ENCODE measurements around the gene ZCCHC4. TPM values are rescaled to one million over a fixed set of nuclear protein-coding genes. Genes with fewer than 3 reads are reported as not detected.

ZCCHC4 gene
- 14.2 TPM for total RNA-seq

GRCh38 chr4:25312496-25313200 is at the start of gene ZCCHC4:
TSS of gene ZCCHC4 (plus strand) at chr4:25312774. CDS start at chr4:25312810, 36 bp downstream.
- DNase-seq (ENCODE audit: low spot score): peak; percentile 93

GRCh38 chr4:25271866-25272265 is 40.7 kb upstream of the ZCCHC4 start:
- DNase-seq (ENCODE audit: low spot score): no peak

- DNase-seq (ENCODE audit: low spot score): no peak
Measured at GRCh38 chr4:25280210-25280609, 32.4 kb upstream of the ZCCHC4 start.

- DNase-seq (ENCODE audit: low spot score): no peak
Measured at GRCh38 chr4:25283948-25284347, 28.6 kb upstream of the ZCCHC4 start.

DNA sequence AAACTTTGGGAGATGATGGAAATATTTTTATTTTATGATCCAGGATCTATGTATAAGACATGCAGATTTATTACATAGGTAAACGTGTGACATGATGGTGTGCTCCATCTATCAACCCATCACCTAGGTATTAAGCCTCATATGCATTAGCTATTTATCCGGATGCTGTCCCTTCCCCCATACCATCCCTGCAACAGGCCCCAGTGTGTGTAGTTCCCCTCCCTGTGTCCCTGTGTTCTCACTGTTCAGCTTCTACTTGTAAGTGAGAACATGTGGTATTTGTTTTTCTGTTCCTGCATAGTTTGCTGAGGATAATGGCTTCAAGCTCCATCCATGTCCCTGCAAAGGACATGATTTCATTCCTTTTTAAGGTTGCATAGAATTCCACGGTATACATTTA is 28.1 kb upstream of the ZCCHC4 start:
- DNase-seq (ENCODE audit: low spot score): no peak

DNA sequence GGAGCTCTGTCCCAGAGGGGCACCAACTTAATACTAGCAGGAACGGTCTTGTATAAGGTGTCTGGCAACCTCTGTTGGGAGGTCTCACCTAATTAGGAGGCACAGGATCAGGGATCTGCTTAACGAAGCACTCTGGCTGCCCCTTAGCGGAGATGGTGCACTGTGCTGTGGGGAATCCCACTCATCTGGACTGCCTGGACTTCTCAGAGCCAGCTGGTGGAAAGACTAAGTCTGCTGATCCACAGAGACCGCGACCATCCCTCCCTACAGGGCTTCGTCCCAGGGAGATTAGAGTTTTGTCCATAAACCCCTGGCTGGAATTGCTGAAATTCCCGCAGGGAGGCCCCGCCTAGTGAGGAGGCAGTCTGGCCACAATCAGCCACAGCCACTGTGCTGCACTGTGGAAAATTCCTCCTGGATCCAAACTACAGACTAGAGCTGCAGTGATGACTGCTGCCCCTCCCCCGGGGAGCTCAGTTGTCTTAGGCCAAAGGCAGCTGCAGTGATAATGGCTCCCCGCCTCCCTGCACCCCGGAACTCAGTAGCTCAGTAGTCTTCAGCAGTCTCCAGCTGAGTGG is 22.0 kb upstream of the ZCCHC4 start:
- DNase-seq (ENCODE audit: low spot score): no peak

- DNase-seq (ENCODE audit: low spot score): no peak
Measured at GRCh38 chr4:25291158-25291733, 21.3 kb upstream of the ZCCHC4 start.

- no peak for DNase-seq (ENCODE audit: low spot score)
Measured at GRCh38 chr4:25297528-25298242, 14.9 kb upstream of the ZCCHC4 start.

GRCh38 chr4:25299476-25300203 is 12.9 kb upstream of the ZCCHC4 start:
- peak; percentile 55 for DNase-seq (ENCODE audit: low spot score)

GRCh38 chr4:25301471-25301870 is 11.1 kb upstream of the ZCCHC4 start:
- DNase-seq (ENCODE audit: low spot score): no peak

- DNase-seq (ENCODE audit: low spot score): no peak
Measured at GRCh38 chr4:25302626-25303025, 9.9 kb upstream of the ZCCHC4 start.

DNA sequence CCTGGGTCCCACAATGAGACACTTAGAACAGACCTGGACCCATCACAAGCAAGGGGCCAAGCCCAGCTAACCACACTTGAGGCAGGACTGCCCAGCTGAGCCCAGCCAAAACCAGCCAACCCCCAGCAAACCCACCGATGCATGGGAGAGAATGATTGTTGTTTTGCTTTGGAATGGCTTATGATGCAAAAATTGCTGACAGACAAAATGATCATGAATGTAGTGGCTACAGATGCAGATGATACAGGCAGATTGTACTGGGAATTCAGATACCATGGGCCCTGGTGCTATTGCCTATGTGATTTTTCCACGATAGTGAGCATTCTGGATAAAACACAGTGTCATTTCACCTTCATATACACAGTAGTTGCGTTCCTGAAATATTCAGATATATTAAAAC is 9.0 kb upstream of the ZCCHC4 start:
- DNase-seq (ENCODE audit: low spot score): no peak

GRCh38 chr4:25306518-25307057 is 6.0 kb upstream of the ZCCHC4 start:
- no peak for DNase-seq (ENCODE audit: low spot score)

GRCh38 chr4:25307596-25307995 is 5.0 kb upstream of the ZCCHC4 start:
- no peak for DNase-seq (ENCODE audit: low spot score)

GRCh38 chr4:25308306-25308705 is 4.3 kb upstream of the ZCCHC4 start:
- no peak for DNase-seq (ENCODE audit: low spot score)

- DNase-seq (ENCODE audit: low spot score): no peak
Measured at GRCh38 chr4:25308761-25309160, 3.8 kb upstream of the ZCCHC4 start.

GRCh38 chr4:25310066-25310802 is 2.3 kb upstream of the ZCCHC4 start:
- no peak for DNase-seq (ENCODE audit: low spot score)

DNA sequence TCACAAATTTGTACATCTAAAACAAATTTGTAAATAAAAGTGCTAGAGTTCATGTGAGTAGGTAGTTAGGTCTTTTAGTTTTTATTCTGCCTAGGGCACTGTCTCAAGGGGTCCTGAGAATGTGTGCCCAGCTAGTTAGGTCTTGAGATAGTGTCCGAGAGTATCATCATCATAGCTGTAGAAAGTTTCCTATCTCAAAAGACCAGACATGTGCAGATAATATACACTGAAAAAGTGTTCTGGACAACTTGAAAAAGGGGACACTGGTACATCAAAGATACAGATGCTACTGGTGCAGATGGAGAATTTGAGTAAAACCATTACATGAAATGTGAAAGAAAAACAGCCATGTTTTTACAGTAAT is 1.8 kb upstream of the ZCCHC4 start:
- no peak for DNase-seq (ENCODE audit: low spot score)

DNA sequence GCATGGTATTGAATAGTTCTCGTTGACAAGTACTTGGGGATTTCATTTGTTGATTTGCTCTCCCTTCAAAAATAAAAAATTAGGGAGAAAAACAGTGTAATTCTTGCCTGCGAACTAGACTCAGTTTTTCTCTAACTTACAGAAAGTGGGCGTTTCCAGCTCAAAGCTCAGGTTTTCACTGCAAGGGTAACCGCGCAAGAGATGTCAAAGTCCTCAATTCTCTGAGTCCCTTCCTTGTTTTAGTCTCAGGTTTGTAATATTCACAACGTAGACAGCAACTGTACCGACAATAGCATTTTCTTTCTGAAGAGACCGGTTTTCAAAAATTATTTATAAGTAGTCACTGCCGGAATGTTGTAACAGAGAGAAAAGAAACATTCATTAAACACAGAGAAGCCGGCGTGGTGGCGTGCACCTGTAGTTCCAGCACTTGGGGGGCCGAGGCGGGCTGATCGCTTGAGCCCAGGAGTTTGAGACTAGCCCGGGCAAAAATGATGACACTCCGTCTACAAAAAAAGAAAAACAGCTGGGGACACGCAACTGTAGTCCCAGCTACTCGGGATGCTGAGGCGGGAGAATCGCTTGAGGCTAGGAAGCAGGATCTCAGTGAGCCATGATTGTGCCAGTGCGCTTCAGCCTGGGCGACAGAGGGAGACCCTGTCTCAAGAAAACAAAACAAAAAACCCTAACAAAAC is 774 bp downstream of the ZCCHC4 start:
- DNase-seq (ENCODE audit: low spot score): no peak

DNA sequence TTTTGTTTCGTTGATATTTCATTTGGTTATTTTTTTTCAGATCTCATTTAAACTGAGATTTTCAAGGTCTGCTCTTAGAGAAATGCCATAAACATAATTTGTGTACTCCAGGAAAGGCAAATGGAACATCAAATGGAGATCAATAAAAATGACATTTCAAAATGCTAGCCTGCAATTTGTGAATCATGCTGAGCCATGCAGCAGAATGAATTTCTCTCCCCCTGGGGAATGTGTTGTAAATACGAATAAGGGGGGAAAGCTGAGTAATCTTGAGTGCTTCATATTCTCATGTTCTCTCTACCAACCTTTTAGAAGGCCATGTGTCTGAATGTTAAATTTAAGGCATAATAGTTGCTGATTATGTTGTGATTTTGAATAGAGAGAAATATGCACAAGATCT is 7.8 kb downstream of the ZCCHC4 start:
- DNase-seq (ENCODE audit: low spot score): no peak

- DNase-seq (ENCODE audit: low spot score): no peak
Measured at GRCh38 chr4:25320773-25321172, 8.2 kb downstream of the ZCCHC4 start.

All from ureter (tissue), 1 donor.